ENCODE measurements around the gene JPH4. TPM values are rescaled to one million over a fixed set of nuclear protein-coding genes. Genes with fewer than 3 reads are reported as not detected.
"Not testable (repeated sequence)": the region's sequence is repeated elsewhere in the genome, so short reads cannot be mapped to it uniquely, and the experiment has no call there.

JPH4 gene
- total RNA-seq, 2 donors from 2014 or later, result 0.39 TPM; not detected in 1

- no peaks in the 10 kb centered on the region for H3K36me3 ChIP-seq
- no peaks in the 10 kb centered on the region for H3K27me3 ChIP-seq
- no peaks in the 10 kb centered on the region for H3K9me3 ChIP-seq
- no peak for DNase-seq (ENCODE audit: low spot score)
- H3K4me1 ChIP-seq, result no peaks in the 10 kb centered on the region
- no peak overlapping the region for H3K27ac ChIP-seq
- no peak overlapping the region for H3K4me3 ChIP-seq
- no peak for TF ChIP-seq CTCF (IDR thresholded peaks at IDR 0.05)
These were observed 32.3 kb upstream of the JPH4 start for GRCh38 chr14:23610815-23611289.

GRCh38 chr14:23610090-23610814 lies 31.7 kb upstream of the JPH4 start:
- DNase-seq (ENCODE audit: low spot score), result no peak
- no peak overlapping the region for H3K27ac ChIP-seq

GRCh38 chr14:23609411-23610089 lies 31.0 kb upstream of the JPH4 start:
- not testable (repeated sequence) for H3K36me3 ChIP-seq; H3K9me3 ChIP-seq; DNase-seq (ENCODE audit: low spot score); H3K4me1 ChIP-seq; H3K27me3 ChIP-seq; H3K4me3 ChIP-seq; H3K27ac ChIP-seq

More at GRCh38 chr14:23610090-23610814, 31.7 kb upstream of the JPH4 start:
- TF ChIP-seq CTCF (IDR thresholded peaks at IDR 0.05), result no peak
- Histone ChIP-seq H3K36me3 (no peaks in the 10 kb centered on the region), H3K9me3 (no peaks in the 10 kb centered on the region), H3K4me1 (no peaks in the 10 kb centered on the region), H3K4me3 (no peak overlapping the region), H3K27me3 (no peaks in the 10 kb centered on the region)

- Histone ChIP-seq H3K27me3 (no peaks in the 10 kb centered on the region), H3K36me3 (no peaks in the 10 kb centered on the region), H3K4me3 (no peak overlapping the region), H3K4me1 (no peaks in the 10 kb centered on the region), H3K9me3 (no peaks in the 10 kb centered on the region), H3K27ac (no peak overlapping the region)
- DNase-seq (ENCODE audit: low spot score), result no peak
- no peak for TF ChIP-seq CTCF (IDR thresholded peaks at IDR 0.05)
These were observed 30.4 kb upstream of the JPH4 start for GRCh38 chr14:23609001-23609400.

- no peak for DNase-seq (ENCODE audit: low spot score)
- no peaks in the 10 kb centered on the region for H3K36me3 ChIP-seq
- no peaks in the 10 kb centered on the region for H3K27me3 ChIP-seq
- no peak for TF ChIP-seq CTCF (IDR thresholded peaks at IDR 0.05)
- H3K4me1 ChIP-seq, result no peaks in the 10 kb centered on the region
- no peak overlapping the region for H3K27ac ChIP-seq
- H3K9me3 ChIP-seq, result no peaks in the 10 kb centered on the region
- H3K4me3 ChIP-seq, result no peak overlapping the region
These were observed 29.9 kb upstream of the JPH4 start for GRCh38 chr14:23608454-23608853.

- no peak overlapping the region for H3K4me3 ChIP-seq
- H3K36me3 ChIP-seq, result no peaks in the 10 kb centered on the region
- H3K27me3 ChIP-seq, result no peaks in the 10 kb centered on the region
- DNase-seq (ENCODE audit: low spot score), result no peak
- TF ChIP-seq CTCF (IDR thresholded peaks at IDR 0.05), result no peak
- no peaks in the 10 kb centered on the region for H3K4me1 ChIP-seq
- no peaks in the 10 kb centered on the region for H3K9me3 ChIP-seq
- H3K27ac ChIP-seq, result no peak overlapping the region
These were observed 27.5 kb upstream of the JPH4 start for GRCh38 chr14:23605931-23606585.
